ENCODE results near the gene SERTAD3.

- TF ChIP-seq YY1 (IDR thresholded peaks at IDR 0.05; ENCODE audit: low read depth), result no peak
- TF ChIP-seq CTCF (IDR thresholded peaks at IDR 0.05), result no peak
- TF ChIP-seq TEAD4 (IDR thresholded peaks at IDR 0.05; ENCODE audit: borderline replicate concordance, insufficient read depth), result no peak
- TF ChIP-seq EP300 (IDR thresholded peaks at IDR 0.05; ENCODE audit: borderline replicate concordance in 1 of 2, low read depth in 1 of 2, low read length in 1 of 2), result no peak
- no peak for TF ChIP-seq RCOR1 (IDR thresholded peaks at IDR 0.05; ENCODE audit: low read length)
- no peak for TF ChIP-seq USF2 (IDR thresholded peaks at IDR 0.05; ENCODE audit: borderline replicate concordance, low read depth, low read length)
These were observed 45.6 kb downstream of the SERTAD3 start for GRCh38 chr19:40398417-40399131.

Measured in SK-N-SH (cell line).